ENCODE results near the gene MEPE.

MEPE gene

DNA sequence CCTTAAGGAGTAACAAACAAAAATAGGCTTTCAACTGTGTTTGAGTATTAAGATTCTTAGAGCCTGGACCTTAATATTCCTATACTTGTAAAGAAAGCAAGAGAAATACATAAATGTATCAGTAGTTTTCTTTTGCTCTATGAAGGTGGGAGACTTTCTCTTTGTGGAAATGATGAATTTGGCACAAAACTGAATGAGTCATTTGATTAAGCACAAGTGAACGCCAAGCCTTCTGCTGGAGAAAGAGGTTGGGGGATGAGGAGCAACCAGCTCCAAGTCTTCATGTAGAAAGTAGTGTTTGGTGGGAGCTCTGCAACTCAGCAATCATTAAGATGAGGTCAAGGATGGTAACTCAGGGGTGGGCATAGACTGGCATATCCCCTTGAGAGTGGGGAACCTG, 49.6 kb downstream of the MEPE start:
- H3K14ac ChIP-seq (ENCODE audit: low read length): no peak overlapping the region
- H3K18ac ChIP-seq (ENCODE audit: low read length): no peak overlapping the region
- no peak overlapping the region for H4K8ac ChIP-seq (ENCODE audit: low read depth, low read length)
- H4K91ac ChIP-seq (ENCODE audit: low read depth, low read length, poor library complexity): no peak overlapping the region
- H2BK5ac ChIP-seq (ENCODE audit: low read length): no peak overlapping the region
- no peaks in the 10 kb centered on the region for H3K36me3 ChIP-seq (replicated peaks in 1 of 2; ENCODE audit: control insufficient read depth in 2 of 2, insufficient read depth in 2 of 2, low read length in 2 of 2)
- H3K9ac ChIP-seq (ENCODE audit: low read depth, low read length, poor library complexity): no peak overlapping the region
- no peak overlapping the region for H2AFZ ChIP-seq (ENCODE audit: low read length)
- no peaks in the 10 kb centered on the region for H3K9me3 ChIP-seq (replicated peaks in 1 of 2; ENCODE audit: control insufficient read depth in 2 of 2, insufficient read depth in 1 of 2, low read depth in 1 of 2, low read length in 2 of 2)
- H2AK5ac ChIP-seq (ENCODE audit: low read depth, low read length): no peak overlapping the region
- no peak overlapping the region for H2BK12ac ChIP-seq (ENCODE audit: low read length)
- no peak overlapping the region for H3K27ac ChIP-seq (replicated peaks; ENCODE audit: low read length)
- no peak overlapping the region for H3K4me3 ChIP-seq (ENCODE audit: low read length in 2 of 2)
- H3K79me1 ChIP-seq (ENCODE audit: low read depth, low read length): no peaks in the 10 kb centered on the region
- no peak overlapping the region for H3K23ac ChIP-seq (ENCODE audit: low read depth, low read length, poor library complexity)
- no peak overlapping the region for H2BK120ac ChIP-seq (ENCODE audit: low read depth, low read length)
- H3K4ac ChIP-seq (ENCODE audit: low read length): no peak overlapping the region
- WGBS, 2 donors (ENCODE audit: extremely low coverage in 2 of 2, insufficient read length in 2 of 2, insufficient replicate concordance in 1 of 2): no CpG with 5 or more reads among the region's 1 CpG
- no peak for DNase-seq (ENCODE audit: low spot score)
- no peak overlapping the region for H3K4me2 ChIP-seq (ENCODE audit: insufficient read depth, low read length, poor library complexity, severe bottlenecking)
- no peak overlapping the region for H2BK15ac ChIP-seq (ENCODE audit: low read length)
- no peaks in the 10 kb centered on the region for H3K27me3 ChIP-seq (ENCODE audit: control insufficient read depth in 3 of 3, insufficient read depth in 3 of 3, low read depth in 1 of 3, low read length in 3 of 3)
- H3K4me1 ChIP-seq (ENCODE audit: control insufficient read depth in 2 of 2, insufficient read depth in 1 of 2, low read depth in 1 of 2, low read length in 2 of 2): no peaks in the 10 kb centered on the region

DNA sequence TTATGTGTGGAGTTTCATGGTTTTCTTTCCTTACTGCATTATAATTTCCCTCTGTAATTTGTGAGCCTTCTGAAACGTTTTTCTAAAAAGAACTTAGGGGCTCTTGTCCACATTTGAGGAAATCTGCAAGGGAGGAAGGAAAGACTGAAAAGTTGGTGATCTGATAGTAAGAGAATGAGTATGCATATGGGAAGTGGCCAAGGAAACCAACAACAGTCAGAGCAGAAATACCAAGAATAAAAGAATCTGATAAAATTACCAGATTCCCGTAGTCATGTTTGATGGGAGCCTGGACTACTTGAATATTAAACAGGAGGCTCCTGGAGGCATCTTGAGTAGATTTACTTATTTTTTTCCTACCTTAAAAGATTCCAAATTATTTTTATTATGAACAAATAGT, 50.1 kb downstream of the MEPE start:
- Histone ChIP-seq H2BK120ac (ENCODE audit: low read depth, low read length) (no peak overlapping the region), H3K79me1 (ENCODE audit: low read depth, low read length) (no peaks in the 10 kb centered on the region), H3K18ac (ENCODE audit: low read length) (no peak overlapping the region), H4K8ac (ENCODE audit: low read depth, low read length) (no peak overlapping the region), H4K91ac (ENCODE audit: low read depth, low read length, poor library complexity) (no peak overlapping the region), H3K4ac (ENCODE audit: low read length) (no peak overlapping the region), H2BK15ac (ENCODE audit: low read length) (no peak overlapping the region), H2BK5ac (ENCODE audit: low read length) (no peak overlapping the region), H3K14ac (ENCODE audit: low read length) (no peak overlapping the region), H3K9me3 (replicated peaks in 1 of 2; ENCODE audit: control insufficient read depth in 2 of 2, insufficient read depth in 1 of 2, low read depth in 1 of 2, low read length in 2 of 2) (no peaks in the 10 kb centered on the region), H3K36me3 (replicated peaks in 1 of 2; ENCODE audit: control insufficient read depth in 2 of 2, insufficient read depth in 2 of 2, low read length in 2 of 2) (no peaks in the 10 kb centered on the region), H2AFZ (ENCODE audit: low read length) (no peak overlapping the region), H3K27ac (replicated peaks; ENCODE audit: low read length) (no peak overlapping the region), H2AK5ac (ENCODE audit: low read depth, low read length) (no peak overlapping the region), H3K4me3 (ENCODE audit: low read length in 2 of 2) (no peak overlapping the region), H3K4me2 (ENCODE audit: insufficient read depth, low read length, poor library complexity, severe bottlenecking) (no peak overlapping the region), H3K4me1 (ENCODE audit: control insufficient read depth in 2 of 2, insufficient read depth in 1 of 2, low read depth in 1 of 2, low read length in 2 of 2) (no peaks in the 10 kb centered on the region), H3K23ac (ENCODE audit: low read depth, low read length, poor library complexity) (no peak overlapping the region), H3K27me3 (ENCODE audit: control insufficient read depth in 3 of 3, insufficient read depth in 3 of 3, low read depth in 1 of 3, low read length in 3 of 3) (no peaks in the 10 kb centered on the region), H3K9ac (ENCODE audit: low read depth, low read length, poor library complexity) (no peak overlapping the region), H2BK12ac (ENCODE audit: low read length) (no peak overlapping the region)
- WGBS, 2 donors (ENCODE audit: extremely low coverage in 2 of 2, insufficient read length in 2 of 2, insufficient replicate concordance in 1 of 2): no CpG with 5 or more reads among the region's 2 CpGs
- DNase-seq (ENCODE audit: low spot score): no peak

GRCh38 chr4:87884976-87885549, 52.3 kb downstream of the MEPE start:
- WGBS, 2 donors (ENCODE audit: extremely low coverage in 2 of 2, insufficient read length in 2 of 2, insufficient replicate concordance in 1 of 2): no CpG with 5 or more reads among the region's 9 CpGs
- Histone ChIP-seq H3K27me3 (ENCODE audit: control insufficient read depth in 3 of 3, insufficient read depth in 3 of 3, low read depth in 1 of 3, low read length in 3 of 3) (no peaks in the 10 kb centered on the region), H3K18ac (ENCODE audit: low read length) (no peak overlapping the region), H2BK12ac (ENCODE audit: low read length) (no peak overlapping the region), H4K8ac (ENCODE audit: low read depth, low read length) (no peak overlapping the region), H3K4me2 (ENCODE audit: insufficient read depth, low read length, poor library complexity, severe bottlenecking) (no peak overlapping the region), H2BK120ac (ENCODE audit: low read depth, low read length) (no peak overlapping the region), H2BK5ac (ENCODE audit: low read length) (no peak overlapping the region), H3K79me1 (ENCODE audit: low read depth, low read length) (no peaks in the 10 kb centered on the region), H3K4me3 (ENCODE audit: low read length in 2 of 2) (no peak overlapping the region), H3K9me3 (replicated peaks in 1 of 2; ENCODE audit: control insufficient read depth in 2 of 2, insufficient read depth in 1 of 2, low read depth in 1 of 2, low read length in 2 of 2) (no peaks in the 10 kb centered on the region), H3K14ac (ENCODE audit: low read length) (no peak overlapping the region), H2AK5ac (ENCODE audit: low read depth, low read length) (no peak overlapping the region), H3K36me3 (replicated peaks in 1 of 2; ENCODE audit: control insufficient read depth in 2 of 2, insufficient read depth in 2 of 2, low read length in 2 of 2) (no peaks in the 10 kb centered on the region), H2BK15ac (ENCODE audit: low read length) (no peak overlapping the region), H3K4me1 (ENCODE audit: control insufficient read depth in 2 of 2, insufficient read depth in 1 of 2, low read depth in 1 of 2, low read length in 2 of 2) (no peaks in the 10 kb centered on the region), H3K23ac (ENCODE audit: low read depth, low read length, poor library complexity) (no peak overlapping the region), H3K9ac (ENCODE audit: low read depth, low read length, poor library complexity) (no peak overlapping the region), H2AFZ (ENCODE audit: low read length) (no peak overlapping the region), H4K91ac (ENCODE audit: low read depth, low read length, poor library complexity) (no peak overlapping the region), H3K27ac (replicated peaks; ENCODE audit: low read length) (no peak overlapping the region), H3K4ac (ENCODE audit: low read length) (no peak overlapping the region)
- DNase-seq (ENCODE audit: low spot score): no peak

- no peaks in the 10 kb centered on the region for H3K79me1 ChIP-seq (ENCODE audit: low read depth, low read length)
- H3K27me3 ChIP-seq (ENCODE audit: control insufficient read depth in 3 of 3, insufficient read depth in 3 of 3, low read depth in 1 of 3, low read length in 3 of 3): no peaks in the 10 kb centered on the region
- no peaks in the 10 kb centered on the region for H3K9me3 ChIP-seq (replicated peaks in 1 of 2; ENCODE audit: control insufficient read depth in 2 of 2, insufficient read depth in 1 of 2, low read depth in 1 of 2, low read length in 2 of 2)
- H3K4me2 ChIP-seq (ENCODE audit: insufficient read depth, low read length, poor library complexity, severe bottlenecking): no peak overlapping the region
- no peaks in the 10 kb centered on the region for H3K4me1 ChIP-seq (ENCODE audit: control insufficient read depth in 2 of 2, insufficient read depth in 1 of 2, low read depth in 1 of 2, low read length in 2 of 2)
- no peak overlapping the region for H3K14ac ChIP-seq (ENCODE audit: low read length)
- H3K18ac ChIP-seq (ENCODE audit: low read length): no peak overlapping the region
- H3K27ac ChIP-seq (replicated peaks; ENCODE audit: low read length): no peak overlapping the region
- no peak overlapping the region for H4K91ac ChIP-seq (ENCODE audit: low read depth, low read length, poor library complexity)
- H2AK5ac ChIP-seq (ENCODE audit: low read depth, low read length): no peak overlapping the region
- no peak overlapping the region for H3K9ac ChIP-seq (ENCODE audit: low read depth, low read length, poor library complexity)
- H2BK5ac ChIP-seq (ENCODE audit: low read length): no peak overlapping the region
- H3K4ac ChIP-seq (ENCODE audit: low read length): no peak overlapping the region
- H2BK15ac ChIP-seq (ENCODE audit: low read length): no peak overlapping the region
- DNase-seq (ENCODE audit: low spot score): no peak
- H2BK12ac ChIP-seq (ENCODE audit: low read length): no peak overlapping the region
- no peaks in the 10 kb centered on the region for H3K36me3 ChIP-seq (replicated peaks in 1 of 2; ENCODE audit: control insufficient read depth in 2 of 2, insufficient read depth in 2 of 2, low read length in 2 of 2)
- no peak overlapping the region for H2AFZ ChIP-seq (ENCODE audit: low read length)
- WGBS, 2 donors (ENCODE audit: extremely low coverage in 2 of 2, insufficient read length in 2 of 2, insufficient replicate concordance in 1 of 2): no CpG with 5 or more reads among the region's 6 CpGs
- H4K8ac ChIP-seq (ENCODE audit: low read depth, low read length): no peak overlapping the region
- no peak overlapping the region for H3K23ac ChIP-seq (ENCODE audit: low read depth, low read length, poor library complexity)
- H3K4me3 ChIP-seq (ENCODE audit: low read length in 2 of 2): no peak overlapping the region
- no peak overlapping the region for H2BK120ac ChIP-seq (ENCODE audit: low read depth, low read length)
Observed at GRCh38 chr4:87886083-87886482, 53.3 kb downstream of the MEPE start.

Data from neuronal stem cell (in vitro differentiated cells).